ENCODE results near the gene PPP1R11. TPM values are rescaled to one million over a fixed set of nuclear protein-coding genes. Genes with fewer than 3 reads are reported as not detected.

Gene PPP1R11
- total and polyA plus RNA-seq, 3 experiments from 2014 or later, result 67.1 to 122 (median 70.9) TPM

DNA sequence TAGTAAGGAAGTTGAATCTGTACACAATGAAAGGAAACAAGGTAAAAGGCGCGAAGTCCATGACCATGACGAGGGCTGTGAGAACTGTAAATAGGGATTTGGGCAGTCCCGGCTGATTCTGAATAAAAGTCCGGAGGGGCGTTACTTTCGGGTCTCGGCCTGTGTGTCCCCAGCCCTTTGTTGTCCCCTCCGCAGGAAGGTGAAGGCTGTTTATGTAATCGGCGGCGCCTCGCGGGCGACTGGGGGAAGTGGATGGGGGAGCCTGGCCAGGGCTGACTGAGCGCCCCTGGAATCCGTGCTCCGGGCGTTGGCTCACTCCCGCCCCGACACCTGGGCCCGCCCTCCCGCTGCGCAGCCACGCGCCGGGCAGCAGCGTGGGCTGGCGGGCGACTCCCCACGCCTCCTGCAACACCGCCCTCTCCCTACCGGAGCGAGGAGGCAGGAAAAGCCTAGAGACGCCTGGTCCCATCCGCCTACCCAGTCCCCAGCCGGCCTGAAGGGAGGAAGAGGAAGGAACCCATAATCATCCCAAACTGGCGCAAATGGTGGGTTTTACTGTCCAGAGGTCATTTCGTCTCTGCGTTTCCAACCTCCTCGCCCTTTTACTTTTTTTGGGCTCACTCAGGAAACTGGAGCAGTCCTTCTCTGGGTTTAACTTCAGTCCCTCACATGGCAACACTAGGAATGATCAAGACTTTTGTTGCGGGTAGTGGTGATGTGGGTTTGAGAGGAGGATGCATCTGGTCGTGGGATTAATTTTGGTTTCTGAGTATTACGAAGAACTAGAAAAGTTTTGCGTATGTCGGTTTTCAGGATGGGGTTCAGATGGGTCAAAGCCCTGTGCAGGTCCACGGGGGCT, 33.8 kb downstream of the PPP1R11 start:
- Histone ChIP-seq H3K9me3 (ENCODE audit: low read length) (no peaks in the 10 kb centered on the region), H3K4me3 (ENCODE audit: low read length) (peak overlapping the region; percentile 59), H3K27me3 (ENCODE audit: insufficient read depth, low read length, poor library complexity, severe bottlenecking) (peaks cover 32% of the 10 kb centered on the region), H3K36me3 (ENCODE audit: insufficient read depth, low read length) (no peaks in the 10 kb centered on the region), H3K27ac (ENCODE audit: low read depth, low read length) (no peak overlapping the region), H3K4me1 (ENCODE audit: insufficient read depth, low read length) (peaks cover 45% of the 10 kb centered on the region)
- Mint-ChIP-seq H3K27ac (peak overlapping the region in 2 of 8 donors; percentile 10 to 76), H3K4me1 (peaks cover 44 to 54% (median 52%) of the 10 kb centered on the region in 3 donors), H3K4me3 (peak overlapping the region; percentile 75 to 93 (median 86)), H3K9me3 (no peaks in the 10 kb centered on the region), H3K36me3 (no peaks in the 10 kb centered on the region), H3K27me3 (peaks cover 42 to 61% of the 10 kb centered on the region in 2 donors)
- ChIA-PET CTCF (interaction anchor here (1.0 to 8.1 kb wide), 4 partner anchors 25 to 38 kb away, joined by 3 to 182 read pairs (median 5); partner anchors contain the start of gene TRIM40), POLR2A (interaction anchor here (0.5 to 1.2 kb wide), 4 partner anchors 30 to 1858 kb away, joined by 3 to 11 read pairs (median 5); partner anchors contain the start of genes NELFE, PPP1R11 and SKIC2)
- peak in 4 of 5 donors; percentile 3 to 26 (median 13) for DNase-seq

DNA sequence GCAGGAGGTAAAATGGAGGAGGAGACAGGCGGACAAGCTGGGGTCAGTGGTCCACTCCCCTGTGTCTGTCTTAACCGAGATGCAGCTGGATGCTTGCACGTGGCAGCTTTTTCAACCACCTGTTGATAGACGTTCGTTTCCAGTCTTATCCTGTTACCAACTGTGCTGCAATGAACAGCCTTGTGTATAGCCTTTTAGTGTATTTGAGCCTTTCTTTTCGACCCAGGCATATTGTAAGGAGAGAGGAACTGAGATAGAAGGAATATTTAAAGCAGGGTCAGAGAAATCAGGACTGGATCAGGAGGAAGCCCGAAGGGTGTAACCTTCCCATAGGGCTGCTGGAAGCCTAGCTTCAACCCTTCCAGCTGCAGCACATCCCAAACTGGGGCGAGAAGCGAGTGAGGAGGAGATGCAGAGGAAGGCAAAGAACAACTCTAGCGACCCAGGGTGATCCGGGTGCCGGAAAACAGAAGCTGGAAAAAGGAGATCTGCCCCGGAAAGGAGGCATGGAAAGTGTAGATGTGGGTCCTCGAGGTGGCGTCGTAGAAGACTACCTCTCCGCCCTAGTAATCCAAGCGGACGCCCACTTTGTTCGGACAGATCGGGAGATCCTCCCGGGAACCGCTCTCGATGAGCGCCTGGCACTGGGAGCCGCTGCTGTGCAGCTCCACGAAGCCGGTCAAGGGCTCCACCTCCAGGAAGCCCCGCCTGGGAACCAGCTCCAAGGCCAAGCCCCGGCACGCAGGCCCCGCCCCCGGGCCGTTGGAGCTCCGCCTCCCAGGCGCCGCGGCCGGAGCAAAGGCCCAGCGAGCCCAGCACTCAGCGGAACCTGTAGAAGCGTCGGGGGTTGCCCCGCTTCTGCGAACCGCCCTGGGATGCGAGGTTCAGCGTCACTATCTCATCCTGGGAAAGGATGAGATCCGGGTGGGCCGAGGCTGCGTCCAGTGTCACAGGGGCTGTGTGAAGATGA, 34.7 kb downstream of the PPP1R11 start:
- DNase-seq, result peak; percentile 34 to 77 (median 60)
- Histone ChIP-seq H3K27me3 (ENCODE audit: insufficient read depth, low read length, poor library complexity, severe bottlenecking) (peaks cover 32% of the 10 kb centered on the region), H3K4me3 (ENCODE audit: low read length) (peak overlapping the region; percentile 59), H3K9me3 (ENCODE audit: low read length) (no peaks in the 10 kb centered on the region), H3K27ac (ENCODE audit: low read depth, low read length) (no peak overlapping the region), H3K4me1 (ENCODE audit: insufficient read depth, low read length) (peaks cover 45% of the 10 kb centered on the region), H3K36me3 (ENCODE audit: insufficient read depth, low read length) (no peaks in the 10 kb centered on the region)
- POLR2A ChIA-PET, result interaction anchor here (0.5 to 1.2 kb wide), 5 partner anchors 29 to 1857 kb away, joined by 3 to 11 read pairs (median 4); partner anchors contain the start of genes NELFE, PPP1R11 and SKIC2
- peak overlapping the region in 5 of 8 donors; percentile 8 to 76 (median 24) for H3K27ac Mint-ChIP-seq
- peak overlapping the region; percentile 74 to 93 (median 86) for H3K4me3 Mint-ChIP-seq
- peaks cover 39 to 63% of the 10 kb centered on the region in 2 donors for H3K27me3 Mint-ChIP-seq
- peaks cover 44 to 54% (median 52%) of the 10 kb centered on the region in 3 donors for H3K4me1 Mint-ChIP-seq
- no peaks in the 10 kb centered on the region for H3K9me3 Mint-ChIP-seq
- CTCF ChIA-PET, result interaction anchor here (1.1 to 8.1 kb wide), 3 partner anchors 24 to 37 kb away, joined by 3 to 182 read pairs (median 5); partner anchors contain the start of gene TRIM40
- H3K36me3 Mint-ChIP-seq, result no peaks in the 10 kb centered on the region

- ChIA-PET CTCF (interaction anchor here (0.7 to 8.1 kb wide), 12 partner anchors 8 to 137 kb away, joined by 3 to 182 read pairs (median 6); partner anchors contain the start of genes POLR1H, PPP1R11, RNF39 and TRIM40), POLR2A (interaction anchor here (1.2 kb wide), 1 partner anchor 28 kb away, joined by 6 read pairs; no protein-coding TSS in a partner anchor)
- Histone ChIP-seq H3K36me3 (ENCODE audit: insufficient read depth, low read length) (no peaks in the 10 kb centered on the region), H3K9me3 (ENCODE audit: low read length) (no peaks in the 10 kb centered on the region), H3K27ac (ENCODE audit: low read depth, low read length) (no peak overlapping the region), H3K4me3 (ENCODE audit: low read length) (no peak overlapping the region), H3K27me3 (ENCODE audit: insufficient read depth, low read length, poor library complexity, severe bottlenecking) (peaks cover 32% of the 10 kb centered on the region), H3K4me1 (ENCODE audit: insufficient read depth, low read length) (peaks cover 44% of the 10 kb centered on the region)
- peak overlapping the region; percentile 81 to 93 (median 88) for H3K4me3 Mint-ChIP-seq
- H3K9me3 Mint-ChIP-seq, result no peaks in the 10 kb centered on the region
- H3K4me1 Mint-ChIP-seq, result peaks cover 41 to 49% (median 49%) of the 10 kb centered on the region in 3 donors
- peaks cover 37 to 62% of the 10 kb centered on the region in 2 donors for H3K27me3 Mint-ChIP-seq
- H3K36me3 Mint-ChIP-seq, result no peaks in the 10 kb centered on the region
- DNase-seq, result no peak
- H3K27ac Mint-ChIP-seq, result peak overlapping the region; percentile 5 to 86 (median 67)
These were observed 35.5 kb downstream of the PPP1R11 start for GRCh38 chr6:30102414-30102969.

GRCh38 chr6:30102970-30103871, 36.2 kb downstream of the PPP1R11 start:
- H3K4me3 ChIP-seq (ENCODE audit: low read length), result peak overlapping the region; percentile 58
- Mint-ChIP-seq H3K4me3 (peak overlapping the region; percentile 81 to 93 (median 88)), H3K36me3 (no peaks in the 10 kb centered on the region), H3K27me3 (peaks cover 38 to 62% of the 10 kb centered on the region in 2 donors), H3K9me3 (no peaks in the 10 kb centered on the region), H3K27ac (peak overlapping the region; percentile 5 to 86 (median 67)), H3K4me1 (peaks cover 36 to 43% (median 42%) of the 10 kb centered on the region in 3 donors)
- H3K9me3 ChIP-seq (ENCODE audit: low read length), result no peaks in the 10 kb centered on the region
- H3K27me3 ChIP-seq (ENCODE audit: insufficient read depth, low read length, poor library complexity, severe bottlenecking), result peaks cover 26% of the 10 kb centered on the region
- DNase-seq, result peak; percentile 72 to 88 (median 76)
- ChIA-PET POLR2A (interaction anchor here (0.5 to 0.6 kb wide), 2 partner anchors 9 to 512 kb away, joined by 3 to 7 read pairs; no protein-coding TSS in a partner anchor), CTCF (interaction anchor here (0.7 to 8.1 kb wide), 18 partner anchors 9 to 1662 kb away, joined by 3 to 182 read pairs (median 5); partner anchors contain the start of genes POLR1H, PPP1R11, RNF39 and TRIM40)
- no peaks in the 10 kb centered on the region for H3K36me3 ChIP-seq (ENCODE audit: insufficient read depth, low read length)
- peaks cover 37% of the 10 kb centered on the region for H3K4me1 ChIP-seq (ENCODE audit: insufficient read depth, low read length)
- no peak overlapping the region for H3K27ac ChIP-seq (ENCODE audit: low read depth, low read length)

DNA sequence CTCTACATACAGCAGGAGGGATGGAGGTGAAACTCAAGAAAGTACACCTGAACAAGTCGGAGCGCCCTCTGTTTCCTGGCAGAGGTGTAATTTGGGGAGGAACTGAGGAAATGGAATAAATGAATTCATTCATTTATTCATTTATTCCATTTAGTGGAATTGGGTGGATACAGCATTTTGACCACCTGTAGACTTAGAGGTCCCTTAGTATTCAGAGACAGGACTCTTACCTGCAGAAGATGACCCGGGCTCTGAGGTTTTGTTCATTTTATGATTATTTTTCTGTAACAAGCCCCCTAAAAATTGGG, 36.8 kb downstream of the PPP1R11 start:
- Mint-ChIP-seq H3K27me3 (peaks cover 39 to 62% of the 10 kb centered on the region in 2 donors), H3K36me3 (no peaks in the 10 kb centered on the region), H3K9me3 (no peaks in the 10 kb centered on the region), H3K4me1 (peaks cover 33 to 39% (median 38%) of the 10 kb centered on the region in 3 donors), H3K4me3 (peak overlapping the region; percentile 81 to 93 (median 88)), H3K27ac (peak overlapping the region in 1 of 8 donors; percentile 58)
- POLR2A ChIA-PET, result interaction anchor here (0.5 kb wide), 1 partner anchor 9 kb away, joined by 3 read pairs; no protein-coding TSS in a partner anchor
- Histone ChIP-seq H3K36me3 (ENCODE audit: insufficient read depth, low read length) (no peaks in the 10 kb centered on the region), H3K9me3 (ENCODE audit: low read length) (no peaks in the 10 kb centered on the region), H3K27me3 (ENCODE audit: insufficient read depth, low read length, poor library complexity, severe bottlenecking) (peaks cover 21% of the 10 kb centered on the region), H3K4me3 (ENCODE audit: low read length) (peak overlapping the region; percentile 58), H3K27ac (ENCODE audit: low read depth, low read length) (no peak overlapping the region), H3K4me1 (ENCODE audit: insufficient read depth, low read length) (peaks cover 34% of the 10 kb centered on the region)
- no peak for DNase-seq
- CTCF ChIA-PET, result interaction anchor here (0.7 to 8.1 kb wide), 15 partner anchors 9 to 1663 kb away, joined by 3 to 182 read pairs (median 6); partner anchors contain the start of genes POLR1H, PPP1R11 and TRIM40

DNA sequence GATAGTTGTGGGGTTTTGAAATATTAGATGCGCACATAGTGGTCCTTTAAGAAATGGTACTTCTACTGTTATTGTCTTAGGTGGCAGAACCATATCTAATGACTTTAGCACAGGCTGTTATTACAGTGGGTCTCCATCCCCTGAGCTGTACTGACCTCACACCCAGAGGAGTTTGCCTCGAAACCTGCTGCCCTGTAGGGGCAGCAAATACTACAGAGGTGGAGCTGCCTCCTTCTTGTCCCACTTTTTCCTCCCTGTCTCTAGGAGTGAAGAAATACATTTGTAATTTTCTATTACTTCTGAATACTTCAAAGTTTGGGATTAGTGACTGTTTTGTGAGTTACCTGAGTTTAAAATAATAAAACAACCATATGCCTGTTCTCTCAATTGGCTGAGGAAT, 37.7 kb downstream of the PPP1R11 start:
- Mint-ChIP-seq H3K27me3 (peaks cover 36 to 57% of the 10 kb centered on the region in 2 donors), H3K4me1 (peaks cover 32 to 38% (median 36%) of the 10 kb centered on the region in 3 donors), H3K36me3 (no peaks in the 10 kb centered on the region), H3K27ac (no peak overlapping the region), H3K4me3 (peak overlapping the region in 1 of 7 donors; percentile 62), H3K9me3 (no peaks in the 10 kb centered on the region)
- ChIA-PET CTCF (interaction anchor here (0.9 to 8.1 kb wide), 2 partner anchors 29 to 206 kb away, joined by 3 to 182 read pairs; partner anchors contain the start of gene TRIM40), POLR2A (no interaction called here)
- H3K4me1 ChIP-seq (ENCODE audit: insufficient read depth, low read length), result peaks cover 34% of the 10 kb centered on the region
- H3K36me3 ChIP-seq (ENCODE audit: insufficient read depth, low read length), result no peaks in the 10 kb centered on the region
- no peak overlapping the region for H3K4me3 ChIP-seq (ENCODE audit: low read length)
- no peak overlapping the region for H3K27ac ChIP-seq (ENCODE audit: low read depth, low read length)
- H3K9me3 ChIP-seq (ENCODE audit: low read length), result no peaks in the 10 kb centered on the region
- no peak for DNase-seq
- peaks cover 16% of the 10 kb centered on the region for H3K27me3 ChIP-seq (ENCODE audit: insufficient read depth, low read length, poor library complexity, severe bottlenecking)

All from CD8-positive, alpha-beta memory T cell (primary cell).